ENCODE data around the gene IMPG2.

GRCh38 chr3:101235048-101235447 lies 85.3 kb downstream of the IMPG2 start:
- TF ChIP-seq, protein P1, sequence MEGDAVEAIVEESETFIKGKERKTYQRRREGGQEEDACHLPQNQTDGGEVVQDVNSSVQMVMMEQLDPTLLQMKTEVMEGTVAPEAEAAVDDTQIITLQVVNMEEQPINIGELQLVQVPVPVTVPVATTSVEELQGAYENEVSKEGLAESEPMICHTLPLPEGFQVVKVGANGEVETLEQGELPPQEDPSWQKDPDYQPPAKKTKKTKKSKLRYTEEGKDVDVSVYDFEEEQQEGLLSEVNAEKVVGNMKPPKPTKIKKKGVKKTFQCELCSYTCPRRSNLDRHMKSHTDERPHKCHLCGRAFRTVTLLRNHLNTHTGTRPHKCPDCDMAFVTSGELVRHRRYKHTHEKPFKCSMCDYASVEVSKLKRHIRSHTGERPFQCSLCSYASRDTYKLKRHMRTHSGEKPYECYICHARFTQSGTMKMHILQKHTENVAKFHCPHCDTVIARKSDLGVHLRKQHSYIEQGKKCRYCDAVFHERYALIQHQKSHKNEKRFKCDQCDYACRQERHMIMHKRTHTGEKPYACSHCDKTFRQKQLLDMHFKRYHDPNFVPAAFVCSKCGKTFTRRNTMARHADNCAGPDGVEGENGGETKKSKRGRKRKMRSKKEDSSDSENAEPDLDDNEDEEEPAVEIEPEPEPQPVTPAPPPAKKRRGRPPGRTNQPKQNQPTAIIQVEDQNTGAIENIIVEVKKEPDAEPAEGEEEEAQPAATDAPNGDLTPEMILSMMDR (IDR thresholded peaks at IDR 0.05; ENCODE audit: low read length): no peak
- TF ChIP-seq EZH2phosphoT487 (IDR thresholded peaks at IDR 0.05; ENCODE audit: low read length): no peak
